GM13977 (cell line): ENCODE results near the gene FKBP5.

Experiments
- DNase-seq: peaks from one replicate; pipeline ENCODE4 v3.0.0; 2012; ENCODE audit warnings: low spot score
- CTCF ChIP-seq: IDR thresholded peaks from 2 replicates; pipeline ENCODE4 v1.5.1; 2012; ENCODE audit warnings: mild to moderate bottlenecking, control low read depth; ENCODE audit not compliant: insufficient read depth; ENCODE audit errors: extremely low read depth, missing control alignments
- in situ Hi-C: fragments of 300-500 bp; cut with MboI; formaldehyde crosslinking; loops from one replicate; pipeline ENCODE4 v1.12.0; 2022; ENCODE audit warnings: low sequenced_read_pairs, low pct_unique_long_range_greater_than_20kb, mixed read lengths, inconsistent platforms; ENCODE audit not compliant: unreplicated experiment

The FKBP5 gene

GRCh38 chr6:35622283-35622682, 66.4 kb downstream of the FKBP5 start:
- DNase-seq: no peak
- in situ Hi-C loops: no loop called here
- no peak for TF ChIP-seq CTCF

GRCh38 chr6:35620706-35621105, 68.0 kb downstream of the FKBP5 start:
- in situ Hi-C loops: no loop called here
- TF ChIP-seq CTCF: no peak
- DNase-seq: no peak

- no peak for TF ChIP-seq CTCF
- DNase-seq: no peak
- in situ Hi-C loops: no loop called here
Measured at GRCh38 chr6:35613762-35614161, 75.0 kb downstream of the FKBP5 start.

- peak; percentile 17 for DNase-seq
- in situ Hi-C loops: no loop called here
Measured at GRCh38 chr6:35611240-35611639, 77.5 kb downstream of the FKBP5 start.

GRCh38 chr6:35610830-35611229, 77.9 kb downstream of the FKBP5 start:
- no peak for DNase-seq
- no peak for TF ChIP-seq CTCF
- in situ Hi-C loops: no loop called here

More at GRCh38 chr6:35611240-35611639, 77.5 kb downstream of the FKBP5 start:
- no peak for TF ChIP-seq CTCF

- no peak for TF ChIP-seq CTCF
Measured at GRCh38 chr6:35609588-35609987, 79.1 kb downstream of the FKBP5 start.

More at GRCh38 chr6:35609588-35609987, 79.1 kb downstream of the FKBP5 start:
- no peak for DNase-seq
- in situ Hi-C loops: no loop called here
